ENCODE data around the gene ZHX3. TPM values are rescaled to one million over a fixed set of nuclear protein-coding genes. Genes with fewer than 3 reads are reported as not detected.

ZHX3 gene
- total and polyA plus RNA-seq, 2 of the 4 experiments (the other 2 are of a cell fraction), result 25.0 to 28.0 TPM

DNA sequence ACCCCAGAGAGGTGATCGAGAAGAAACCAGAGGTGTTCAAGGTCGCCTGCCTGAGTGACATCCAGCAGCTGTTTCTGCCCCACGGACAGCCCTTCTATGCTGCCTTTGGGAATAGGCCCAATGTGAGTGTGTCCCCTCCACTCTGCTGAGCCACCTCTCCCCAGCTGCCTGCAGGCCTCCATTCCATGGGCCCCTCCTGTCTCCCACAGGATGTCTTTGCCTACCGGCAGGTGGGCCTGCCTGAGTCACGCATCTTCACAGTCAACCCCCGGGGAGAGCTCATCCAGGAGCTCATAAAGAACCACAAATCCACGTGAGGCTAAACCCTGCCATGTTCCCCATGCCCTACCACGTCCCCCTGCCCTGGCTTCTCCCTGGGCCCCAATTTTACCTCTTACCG lies 40.7 kb upstream of the ZHX3 start:
- Histone ChIP-seq H3K9ac (ENCODE audit: low read depth, low read length) (no peak overlapping the region), H2AK9ac (replicated peaks; ENCODE audit: low read depth, low read length, poor library complexity) (no peak overlapping the region), H3K23ac (ENCODE audit: low read depth, low read length) (no peak overlapping the region), H4K5ac (ENCODE audit: low read depth, low read length) (no peak overlapping the region), H3K9me3 (ENCODE audit: control insufficient read depth, insufficient read depth, low read length) (no peaks in the 10 kb centered on the region), H4K20me1 (ENCODE audit: insufficient read depth, low read length) (no peaks in the 10 kb centered on the region), H2BK120ac (ENCODE audit: low read depth, low read length) (no peak overlapping the region), H2BK20ac (ENCODE audit: low read depth, low read length) (no peak overlapping the region), H4K91ac (ENCODE audit: insufficient read depth, low read depth, low read length) (no peak overlapping the region), H3K9me1 (ENCODE audit: insufficient read depth, low read length) (no peaks in the 10 kb centered on the region), H3K4me1 (ENCODE audit: control insufficient read depth, insufficient read depth, low read length) (no peaks in the 10 kb centered on the region), H2AK5ac (ENCODE audit: low read depth, low read length) (no peak overlapping the region), H2AFZ (replicated peaks; ENCODE audit: low read length, poor library complexity) (no peak overlapping the region), H3K4ac (ENCODE audit: low read depth, low read length) (no peak overlapping the region), H3K4me2 (ENCODE audit: low read depth, low read length) (no peak overlapping the region), H3K56ac (ENCODE audit: extremely low read depth, insufficient read depth, low read length) (no peak overlapping the region), H3K14ac (replicated peaks; ENCODE audit: low read depth, low read length) (no peak overlapping the region), H4K8ac (ENCODE audit: low read depth in 2 of 2, low read length in 2 of 2) (no peak overlapping the region), H2BK15ac (ENCODE audit: low read depth, low read length) (no peak overlapping the region), H3K4me3 (ENCODE audit: insufficient read depth, low read depth, low read length) (no peak overlapping the region), H3K27ac (ENCODE audit: insufficient read depth, low read length) (no peak overlapping the region), H3K27me3 (ENCODE audit: control insufficient read depth, insufficient read depth, low read length) (no peaks in the 10 kb centered on the region; the same call in 1 of the 2 replicates), H3K18ac (ENCODE audit: low read depth, low read length) (no peak overlapping the region), H3K36me3 (ENCODE audit: control insufficient read depth, insufficient read depth, low read length) (no peaks in the 10 kb centered on the region), H2BK5ac (ENCODE audit: low read depth, low read length, poor library complexity, severe bottlenecking) (no peak overlapping the region), H3K79me1 (ENCODE audit: low read depth in 1 of 2, low read length in 2 of 2) (no peaks in the 10 kb centered on the region)
- BruUV-seq (replicated peaks), result no TSS peak
- no peak for TF ChIP-seq FOS (IDR thresholded peaks at IDR 0.05; ENCODE audit: low read depth, low read length)
- TF ChIP-seq RFX5 (IDR thresholded peaks at IDR 0.05; ENCODE audit: low read depth, low read length), result no peak
- TF ChIP-seq, protein P1, sequence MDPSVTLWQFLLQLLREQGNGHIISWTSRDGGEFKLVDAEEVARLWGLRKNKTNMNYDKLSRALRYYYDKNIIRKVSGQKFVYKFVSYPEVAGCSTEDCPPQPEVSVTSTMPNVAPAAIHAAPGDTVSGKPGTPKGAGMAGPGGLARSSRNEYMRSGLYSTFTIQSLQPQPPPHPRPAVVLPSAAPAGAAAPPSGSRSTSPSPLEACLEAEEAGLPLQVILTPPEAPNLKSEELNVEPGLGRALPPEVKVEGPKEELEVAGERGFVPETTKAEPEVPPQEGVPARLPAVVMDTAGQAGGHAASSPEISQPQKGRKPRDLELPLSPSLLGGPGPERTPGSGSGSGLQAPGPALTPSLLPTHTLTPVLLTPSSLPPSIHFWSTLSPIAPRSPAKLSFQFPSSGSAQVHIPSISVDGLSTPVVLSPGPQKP (IDR thresholded peaks at IDR 0.05; ENCODE audit: borderline replicate concordance, low read depth, low read length), result no peak
- dilution Hi-C loops (cut with HindIII; ENCODE audit: low sequenced_read_pairs, unreplicated experiment), result no loop called here
- POLR2A ChIA-PET (ENCODE audit: unreplicated experiment), result no interaction called here
- no peak for ATAC-seq (ENCODE audit: low read depth)
- 93% methylated on average over 3 of the region's 9 CpGs; no CpG with 5 or more reads in 1 of the 2 experiments for WGBS, 2 experiments (ENCODE audit: extremely low coverage in 2 of 2, insufficient read length in 1 of 2)
- intact Hi-C loops (cut with micrococcal nuclease), result no loop called here
- CTCF ChIA-PET, result no interaction called here
- in situ Hi-C loops (cut with MboI; ENCODE audit: low sequenced_read_pairs), result no loop called here
- DNase-seq, result no peak
